GM12875 (cell line): Measurements from ENCODE around the gene ZNRF1.
A peak's percentile ranks its signal among the peaks of the same experiment; 100 is the strongest.

Source experiments
- H3K4me3 ChIP-seq: one replicate; pipeline ENCODE4 v1.5.1; 2011; ENCODE audit warnings: low read depth, low read length, control low read depth
- TF ChIP-seq, protein P1 (sequence below): IDR thresholded peaks from 2 replicates; pipeline ENCODE4 v1.5.1; 2011; ENCODE audit warnings: low read depth, mild to moderate bottlenecking, control low read depth, inconsistent platforms, low read length, moderate library complexity, borderline replicate concordance; ENCODE audit not compliant: insufficient read depth

ZNRF1 gene

DNA sequence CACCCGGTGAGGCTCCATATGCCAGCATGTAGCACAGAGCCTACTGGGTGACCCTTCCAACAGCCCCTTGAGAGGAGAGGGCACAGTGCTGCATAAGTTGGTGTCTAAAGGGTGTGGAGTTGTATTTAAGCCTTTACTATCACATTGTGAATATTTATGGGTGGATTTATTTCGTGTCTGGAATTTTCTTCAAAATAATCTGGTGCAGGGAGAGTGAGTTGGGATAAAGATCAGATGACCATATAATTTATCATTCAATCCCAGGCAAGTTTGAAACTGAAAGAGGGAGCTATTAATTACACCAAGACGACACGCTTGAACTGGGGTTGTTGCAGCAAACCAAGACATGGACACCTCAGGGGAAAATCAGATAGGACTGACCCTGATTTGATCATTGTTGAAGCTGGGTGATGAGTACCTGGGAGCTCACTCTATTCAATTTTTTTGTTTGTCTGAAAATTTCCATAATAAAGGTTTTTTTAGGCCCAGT lies 75.5 kb downstream of the ZNRF1 start:
- TF ChIP-seq, protein P1, sequence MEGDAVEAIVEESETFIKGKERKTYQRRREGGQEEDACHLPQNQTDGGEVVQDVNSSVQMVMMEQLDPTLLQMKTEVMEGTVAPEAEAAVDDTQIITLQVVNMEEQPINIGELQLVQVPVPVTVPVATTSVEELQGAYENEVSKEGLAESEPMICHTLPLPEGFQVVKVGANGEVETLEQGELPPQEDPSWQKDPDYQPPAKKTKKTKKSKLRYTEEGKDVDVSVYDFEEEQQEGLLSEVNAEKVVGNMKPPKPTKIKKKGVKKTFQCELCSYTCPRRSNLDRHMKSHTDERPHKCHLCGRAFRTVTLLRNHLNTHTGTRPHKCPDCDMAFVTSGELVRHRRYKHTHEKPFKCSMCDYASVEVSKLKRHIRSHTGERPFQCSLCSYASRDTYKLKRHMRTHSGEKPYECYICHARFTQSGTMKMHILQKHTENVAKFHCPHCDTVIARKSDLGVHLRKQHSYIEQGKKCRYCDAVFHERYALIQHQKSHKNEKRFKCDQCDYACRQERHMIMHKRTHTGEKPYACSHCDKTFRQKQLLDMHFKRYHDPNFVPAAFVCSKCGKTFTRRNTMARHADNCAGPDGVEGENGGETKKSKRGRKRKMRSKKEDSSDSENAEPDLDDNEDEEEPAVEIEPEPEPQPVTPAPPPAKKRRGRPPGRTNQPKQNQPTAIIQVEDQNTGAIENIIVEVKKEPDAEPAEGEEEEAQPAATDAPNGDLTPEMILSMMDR = no peak
- H3K4me3 ChIP-seq = no peak overlapping the region

DNA sequence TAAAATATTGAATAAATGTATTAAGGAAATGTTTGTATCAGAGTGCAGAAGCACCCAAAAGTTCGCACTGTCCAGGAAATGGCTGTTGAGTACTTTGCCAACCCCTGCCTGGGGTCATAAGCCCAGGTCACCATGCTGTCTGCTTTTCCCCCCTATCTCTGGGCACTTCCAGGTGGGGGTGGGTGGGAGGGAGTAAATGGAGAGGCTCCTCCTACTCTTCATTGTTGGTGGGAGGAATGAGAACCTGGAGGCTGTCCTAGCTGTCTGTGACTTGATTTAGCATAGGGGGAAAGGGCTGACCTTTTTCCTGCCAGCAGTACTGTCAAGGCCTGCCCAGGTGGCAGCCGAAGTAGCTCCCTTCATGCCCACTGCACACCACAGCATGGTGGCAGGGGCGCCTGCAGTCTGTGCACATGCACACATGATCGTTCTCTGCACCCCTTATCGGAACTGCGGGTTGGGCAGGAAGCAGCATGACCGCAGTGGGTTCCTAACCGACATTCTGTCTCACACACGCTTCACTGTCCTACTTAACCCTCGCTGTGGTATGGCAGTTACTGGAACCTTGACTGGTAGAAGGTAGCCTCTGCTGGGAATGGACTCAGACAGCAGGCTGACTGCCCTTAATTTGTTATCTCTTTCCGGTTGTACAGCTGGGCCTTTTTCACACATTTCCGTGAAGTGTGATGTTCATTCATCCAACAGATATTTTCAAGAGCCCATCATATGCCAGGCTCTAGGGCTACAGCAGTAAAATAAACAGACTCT lies 76.3 kb downstream of the ZNRF1 start:
- TF ChIP-seq, protein P1 = no peak
- no peak overlapping the region for H3K4me3 ChIP-seq

DNA sequence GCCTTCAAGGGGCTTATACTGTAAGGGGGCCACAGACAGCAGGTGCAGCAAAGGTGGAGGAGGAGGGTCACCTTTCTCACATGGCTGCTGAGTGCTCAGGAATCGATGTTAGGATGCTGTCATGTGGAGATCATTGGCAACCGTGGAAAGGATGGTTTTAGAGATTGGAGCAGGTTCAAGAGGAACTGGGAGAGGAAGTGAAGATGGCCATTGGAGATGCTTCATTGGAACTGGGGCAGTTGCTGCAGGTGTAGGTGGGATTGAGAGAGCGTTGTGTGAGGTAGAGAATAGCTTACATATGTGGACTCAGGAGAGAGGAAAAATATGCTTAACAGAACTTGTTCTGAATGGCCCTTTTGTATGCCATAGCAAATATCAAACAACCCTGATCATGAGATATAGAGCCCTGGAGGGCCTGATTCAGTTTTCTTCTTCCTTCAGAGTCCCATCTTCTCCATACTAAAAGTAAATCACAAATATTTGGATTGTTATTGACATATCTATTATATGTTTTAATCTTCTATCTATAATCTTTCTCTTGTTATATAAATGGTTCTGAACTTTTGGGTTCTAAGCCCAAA lies 77.0 kb downstream of the ZNRF1 start:
- TF ChIP-seq, protein P1 = no peak
- peak overlapping the region; percentile 12 for H3K4me3 ChIP-seq

DNA sequence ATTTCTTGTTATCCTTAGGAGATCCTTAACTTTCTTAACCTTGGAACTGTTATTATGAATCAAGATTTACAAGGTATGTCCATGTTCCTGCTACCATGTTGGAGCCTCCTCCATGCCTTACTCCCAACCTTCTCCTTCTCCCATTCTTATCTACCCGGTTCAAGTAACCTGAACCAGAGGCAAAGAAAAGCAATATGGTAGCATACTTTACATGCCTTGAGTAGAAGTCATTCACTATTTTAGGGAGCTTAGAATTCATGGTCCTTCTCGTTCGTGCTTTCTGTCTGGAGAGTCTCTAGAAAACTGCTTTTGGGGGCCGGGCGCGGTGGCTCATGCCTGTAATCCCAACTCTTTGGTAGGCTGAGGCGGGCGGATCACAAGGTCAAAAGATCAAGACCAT lies 80.1 kb downstream of the ZNRF1 start:
- no peak overlapping the region for H3K4me3 ChIP-seq
- TF ChIP-seq, protein P1 = no peak

DNA sequence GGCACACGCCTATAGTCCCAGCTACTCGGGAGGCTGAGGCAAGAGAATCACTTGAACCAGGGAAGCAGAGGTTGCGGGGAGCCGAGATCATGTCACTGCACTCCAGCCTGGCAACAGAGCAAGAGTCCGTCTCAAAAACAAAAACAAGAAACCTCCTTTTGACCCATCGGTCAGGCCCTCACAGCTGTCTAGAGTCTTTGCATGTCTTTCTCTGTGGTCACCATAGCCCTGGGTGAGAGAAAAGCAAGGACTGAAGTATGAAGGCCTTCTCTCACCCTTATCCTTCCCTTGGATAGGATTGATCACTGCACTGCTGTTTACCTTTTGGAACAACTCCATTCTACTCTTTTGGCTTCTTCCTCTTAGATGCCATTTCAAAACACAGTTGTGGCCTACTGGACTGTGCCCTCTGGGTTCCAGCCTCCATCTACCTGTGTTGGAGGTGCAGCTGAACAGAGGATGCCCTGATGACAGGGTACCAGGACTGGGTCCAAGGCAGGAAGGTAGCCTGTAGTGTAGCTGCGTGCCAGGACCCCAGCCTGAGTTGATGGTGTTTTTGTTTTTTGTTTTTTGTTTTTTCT lies 80.6 kb downstream of the ZNRF1 start:
- TF ChIP-seq, protein P1 = no peak
- no peak overlapping the region for H3K4me3 ChIP-seq

DNA sequence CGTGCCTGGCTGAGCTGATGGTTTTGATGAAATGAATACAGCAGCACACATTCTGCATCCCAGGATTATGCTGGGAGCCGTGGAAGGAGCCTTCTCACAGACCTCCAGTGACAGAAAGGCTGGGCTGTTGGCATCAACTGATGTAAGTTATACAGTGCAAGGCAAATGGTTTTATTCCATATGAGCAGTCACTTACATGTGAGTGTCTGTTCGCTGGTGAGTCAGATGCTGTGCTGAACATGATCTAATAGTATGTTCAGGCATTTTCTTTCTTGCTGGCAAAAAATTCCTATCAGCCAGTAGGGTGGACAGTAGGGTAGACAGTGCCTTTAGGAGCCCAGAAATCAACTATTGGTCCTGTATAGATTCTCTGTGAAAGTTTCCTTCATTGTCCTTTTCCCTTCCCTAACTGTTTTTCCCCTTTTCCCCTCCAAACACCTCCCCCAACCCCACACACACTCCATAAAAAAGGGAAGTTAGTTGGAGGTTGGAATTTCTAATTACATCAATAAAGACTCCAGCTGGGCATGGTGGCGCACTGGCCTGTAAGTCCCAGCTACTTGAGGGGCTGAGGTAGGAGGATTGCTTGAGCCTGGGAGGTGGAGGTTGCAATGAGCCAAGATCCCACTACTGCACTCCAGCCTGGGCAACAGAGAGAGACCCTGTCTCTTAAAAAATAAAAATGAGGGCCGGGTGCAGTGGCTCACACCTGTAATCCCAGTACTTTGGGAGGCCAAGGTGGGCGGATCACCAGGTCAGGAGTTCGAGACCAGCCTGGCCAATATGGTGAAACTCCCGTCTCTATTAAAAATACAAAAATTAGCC lies 81.6 kb downstream of the ZNRF1 start:
- H3K4me3 ChIP-seq = no peak overlapping the region
- TF ChIP-seq, protein P1 = no peak
